ENCODE results near the gene LAMC3.

Gene LAMC3

GRCh38 chr9:131122158-131122557 is 113.2 kb downstream of the LAMC3 start:
- no peak overlapping the region for H3K4me3 ChIP-seq (ENCODE audit: low read depth, low read length)
- POLR2A ChIA-PET, result no interaction called here
- no peak for TF ChIP-seq CTCF (IDR thresholded peaks at IDR 0.05; ENCODE audit: insufficient read depth, low read length, missing control alignments)
- CTCF ChIA-PET, result no interaction called here
- DNase-seq (ENCODE audit: low read depth, low spot score), result no peak

- POLR2A ChIA-PET, result interaction anchor here (0.6 to 0.9 kb wide), 2 partner anchors 18 to 55 kb away, joined by 3 to 4 read pairs; no protein-coding TSS in a partner anchor
- no peak for TF ChIP-seq CTCF (IDR thresholded peaks at IDR 0.05; ENCODE audit: insufficient read depth, low read length, missing control alignments)
- peak overlapping the region; percentile 100 for H3K4me3 ChIP-seq (ENCODE audit: low read depth, low read length)
- DNase-seq (ENCODE audit: low read depth, low spot score), result no peak
- CTCF ChIA-PET, result interaction anchor here (1.1 to 2.1 kb wide), 8 partner anchors 53 to 256 kb away, joined by 3 to 10 read pairs (median 4); no protein-coding TSS in a partner anchor
Measured at GRCh38 chr9:131125038-131125287, 116.0 kb downstream of the LAMC3 start.

GRCh38 chr9:131125288-131126058 is 116.5 kb downstream of the LAMC3 start, which contains the start of gene NUP214:
TSS of gene NUP214 (plus strand) at chr9:131125586. CDS start at chr9:131125705, 119 bp downstream.
- peak within 1 kb of the TSS; percentile 100 for H3K4me3 ChIP-seq (ENCODE audit: low read depth, low read length)
- TF ChIP-seq CTCF (IDR thresholded peaks at IDR 0.05; ENCODE audit: insufficient read depth, low read length, missing control alignments), result no peak
- POLR2A ChIA-PET, result interaction anchor here (0.5 to 0.9 kb wide), 4 partner anchors 17 to 878 kb away, joined by 3 to 4 read pairs (median 3); no protein-coding TSS in a partner anchor
- DNase-seq (ENCODE audit: low read depth, low spot score), result peak; percentile 74
- CTCF ChIA-PET, result interaction anchor here (1.0 to 2.1 kb wide), 9 partner anchors 53 to 256 kb away, joined by 3 to 10 read pairs (median 4); no protein-coding TSS in a partner anchor

- no peak for TF ChIP-seq CTCF (IDR thresholded peaks at IDR 0.05; ENCODE audit: insufficient read depth, low read length, missing control alignments)
- H3K4me3 ChIP-seq (ENCODE audit: low read depth, low read length), result peak overlapping the region; percentile 100
- POLR2A ChIA-PET, result interaction anchor here (0.5 to 0.7 kb wide), 2 partner anchors 145 to 877 kb away, joined by 3 read pairs; no protein-coding TSS in a partner anchor
- no peak for DNase-seq (ENCODE audit: low read depth, low spot score)
- CTCF ChIA-PET, result interaction anchor here (1.0 to 2.1 kb wide), 5 partner anchors 52 to 224 kb away, joined by 3 to 10 read pairs (median 4); no protein-coding TSS in a partner anchor
Measured at GRCh38 chr9:131126059-131126426, 117.1 kb downstream of the LAMC3 start.

- ChIA-PET POLR2A (no interaction called here), CTCF (interaction anchor here (1.3 to 1.8 kb wide), 2 partner anchors 72 to 207 kb away, joined by 3 to 5 read pairs; no protein-coding TSS in a partner anchor)
- TF ChIP-seq CTCF (IDR thresholded peaks at IDR 0.05; ENCODE audit: insufficient read depth, low read length, missing control alignments), result no peak
Measured at GRCh38 chr9:131129183-131129582, 120.2 kb downstream of the LAMC3 start.

GRCh38 chr9:131138676-131139075 is 129.7 kb downstream of the LAMC3 start:
- CTCF ChIA-PET, result no interaction called here
- no peak for TF ChIP-seq CTCF (IDR thresholded peaks at IDR 0.05; ENCODE audit: insufficient read depth, low read length, missing control alignments)

More at GRCh38 chr9:131129183-131129582, 120.2 kb downstream of the LAMC3 start:
- no peak for DNase-seq (ENCODE audit: low read depth, low spot score)
- no peak overlapping the region for H3K4me3 ChIP-seq (ENCODE audit: low read depth, low read length)

More at GRCh38 chr9:131138676-131139075, 129.7 kb downstream of the LAMC3 start:
- POLR2A ChIA-PET, result no interaction called here
- no peak overlapping the region for H3K4me3 ChIP-seq (ENCODE audit: low read depth, low read length)
- DNase-seq (ENCODE audit: low read depth, low spot score), result no peak
